Lower leg skin (tissue), 4 donors: ENCODE results near the gene POLR3E. TPM values are rescaled to one million over a fixed set of nuclear protein-coding genes. Genes with fewer than 3 reads are reported as not detected.
"Not testable (repeated sequence)": the region's sequence is repeated elsewhere in the genome, so short reads cannot be mapped to it uniquely, and the experiment has no call there.

Source experiments
- DNase-seq, 2 donors: peaks; one replicate each; pipeline ENCODE4 v3.0.0-alpha.2; 2019; ENCODE audit warnings: low spot score in 2 of 2
- H3K4me3 ChIP-seq: fragments of 200-600 bp; sonication (generic); 2 replicates; pipeline ENCODE4 v1.5.1; 2017; ENCODE audit warnings: mild to moderate bottlenecking, low read depth; ENCODE audit not compliant: poor library complexity, severe bottlenecking
- POLR2A ChIP-seq, 2 donors: fragments of 450-650 bp; IDR thresholded peaks; one replicate each; pipeline ENCODE4 v1.6.1; 2016 to 2017; ENCODE audit warnings: antibody characterized with exemption in 2 of 2, mild to moderate bottlenecking in 1 of 2, moderate library complexity in 1 of 2
- WGBS, 2 donors: methylation state at CpG; one replicate each; pipeline ENCODE4 v1.1.5; 2018; 5-methylcytosine and 5-hydroxymethylcytosine counted together
- intact Hi-C: fragments of 100-400 bp; cut with DNase I; formaldehyde crosslinking; loops from one replicate; pipeline ENCODE4 v1.15.0; 2023; ENCODE audit warnings: low total_unique reads
- total RNA-seq, 4 donors: library from RNA; depleted of rRNA; stranded (reverse); fragments of >200 nt; gene quantifications; one replicate each; pipeline ENCODE4 v1.1.0, GENCODE V29; 2016
- TF ChIP-seq, protein P1 (sequence below), 3 donors: fragments of 450-650 bp; IDR thresholded peaks; one replicate each; pipeline ENCODE4 v1.5.1; 2016; ENCODE audit warnings: antibody characterized with exemption in 3 of 3, mild to moderate bottlenecking in 3 of 3, moderate library complexity in 2 of 3

POLR3E gene
- total RNA-seq, 4 donors from 2014 or later: 64.7 to 74.0 (median 71.4) TPM

- DNase-seq: no peak
- 87 to 88% methylated on average over 8 of the region's 8 CpGs for WGBS, 2 donors
- intact Hi-C loops: no loop called here
- H3K4me3 ChIP-seq: no peak overlapping the region
- TF ChIP-seq POLR2A (IDR thresholded peaks at IDR 0.05): no peak
- TF ChIP-seq, protein P1, sequence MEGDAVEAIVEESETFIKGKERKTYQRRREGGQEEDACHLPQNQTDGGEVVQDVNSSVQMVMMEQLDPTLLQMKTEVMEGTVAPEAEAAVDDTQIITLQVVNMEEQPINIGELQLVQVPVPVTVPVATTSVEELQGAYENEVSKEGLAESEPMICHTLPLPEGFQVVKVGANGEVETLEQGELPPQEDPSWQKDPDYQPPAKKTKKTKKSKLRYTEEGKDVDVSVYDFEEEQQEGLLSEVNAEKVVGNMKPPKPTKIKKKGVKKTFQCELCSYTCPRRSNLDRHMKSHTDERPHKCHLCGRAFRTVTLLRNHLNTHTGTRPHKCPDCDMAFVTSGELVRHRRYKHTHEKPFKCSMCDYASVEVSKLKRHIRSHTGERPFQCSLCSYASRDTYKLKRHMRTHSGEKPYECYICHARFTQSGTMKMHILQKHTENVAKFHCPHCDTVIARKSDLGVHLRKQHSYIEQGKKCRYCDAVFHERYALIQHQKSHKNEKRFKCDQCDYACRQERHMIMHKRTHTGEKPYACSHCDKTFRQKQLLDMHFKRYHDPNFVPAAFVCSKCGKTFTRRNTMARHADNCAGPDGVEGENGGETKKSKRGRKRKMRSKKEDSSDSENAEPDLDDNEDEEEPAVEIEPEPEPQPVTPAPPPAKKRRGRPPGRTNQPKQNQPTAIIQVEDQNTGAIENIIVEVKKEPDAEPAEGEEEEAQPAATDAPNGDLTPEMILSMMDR (IDR thresholded peaks at IDR 0.05): no peak
These were observed 63.9 kb downstream of the POLR3E start for GRCh38 chr16:22360963-22361659.

- no peak overlapping the region for H3K4me3 ChIP-seq
- TF ChIP-seq, protein P1 (IDR thresholded peaks at IDR 0.05): no peak
- TF ChIP-seq POLR2A (IDR thresholded peaks at IDR 0.05): no peak
- WGBS, 2 donors: 88 to 97% methylated on average over 2 of the region's 2 CpGs
- intact Hi-C loops: no loop called here
- no peak for DNase-seq
These were observed 67.0 kb downstream of the POLR3E start for GRCh38 chr16:22364241-22364640.

GRCh38 chr16:22366371-22366770 lies 69.2 kb downstream of the POLR3E start:
- no peak overlapping the region for H3K4me3 ChIP-seq
- 98% methylated on average over 2 of the region's 2 CpGs for whole genome bisulfite sequencing, 2 donors
- no peak for DNase-seq
- TF ChIP-seq, protein P1 (IDR thresholded peaks at IDR 0.05): no peak
- intact Hi-C loops: no loop called here

- DNase-seq: no peak
- 86 to 91% methylated on average over 3 of the region's 3 CpGs for WGBS, 2 donors
- intact Hi-C loops: no loop called here
- no peak for TF ChIP-seq POLR2A (IDR thresholded peaks at IDR 0.05)
- TF ChIP-seq, protein P1 (IDR thresholded peaks at IDR 0.05): no peak
- no peak overlapping the region for H3K4me3 ChIP-seq
These were observed 69.7 kb downstream of the POLR3E start for GRCh38 chr16:22366889-22367288.

DNA sequence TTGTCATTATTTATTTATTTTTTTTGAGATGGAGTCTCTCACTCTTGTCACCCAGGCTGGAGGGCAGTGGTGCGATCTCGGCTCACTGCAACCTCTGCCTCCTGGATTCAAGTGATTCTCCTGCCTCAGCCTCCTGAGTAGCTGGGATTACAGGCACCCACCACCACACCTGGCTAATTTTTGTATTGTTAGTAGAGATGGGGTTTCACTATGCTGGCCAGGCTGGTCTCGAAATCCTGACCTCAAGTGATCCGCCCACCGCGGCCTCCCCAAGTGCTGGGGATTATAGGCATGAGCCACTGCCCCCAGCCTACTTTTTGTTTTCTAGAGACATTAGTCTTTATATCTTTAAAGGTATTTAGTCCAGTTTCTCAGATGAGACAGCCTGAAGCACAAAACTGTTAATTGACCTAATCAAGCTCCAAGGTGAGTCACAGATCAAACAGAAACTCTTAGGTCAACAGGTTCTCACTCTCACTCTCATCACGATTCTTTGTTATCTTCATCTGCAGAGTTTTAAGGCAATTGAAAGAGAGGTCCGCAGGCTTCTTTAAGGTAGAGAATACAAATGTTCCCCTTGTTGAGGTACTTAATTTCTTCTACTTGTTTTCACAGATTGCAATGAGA lies 71.1 kb downstream of the POLR3E start:
- H3K4me3 ChIP-seq, intact Hi-C loops, DNase-seq: not testable (repeated sequence)
- WGBS, 2 donors: 81 to 91% methylated on average over 8 of the region's 8 CpGs

DNA sequence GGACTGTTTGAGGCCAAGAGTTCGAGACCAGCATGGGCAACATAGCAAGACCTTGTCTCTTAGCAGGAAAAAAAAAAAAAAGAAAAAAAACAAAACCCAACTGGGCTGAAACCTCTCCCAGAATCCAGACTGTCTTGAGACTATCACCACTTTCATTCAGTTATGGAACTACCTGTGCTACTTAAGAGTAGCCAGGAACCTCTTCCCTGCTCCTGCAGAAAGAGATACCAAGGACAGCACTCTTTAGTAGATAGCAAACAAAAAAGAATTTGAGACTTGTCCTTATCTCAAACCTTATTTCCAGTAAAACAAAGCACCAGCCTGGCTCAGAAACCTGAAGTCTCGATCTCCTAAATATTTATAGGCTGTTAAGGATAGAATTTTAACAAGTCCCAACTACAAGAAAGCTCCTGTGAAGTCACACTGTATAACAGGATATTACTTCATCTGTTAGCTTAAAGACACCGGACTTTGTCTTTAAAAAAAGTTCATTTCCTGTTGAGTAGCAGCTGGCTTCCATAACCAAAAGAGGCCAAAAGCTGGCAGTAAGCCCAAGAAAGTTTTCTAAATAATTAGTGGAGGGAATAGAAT lies 72.1 kb downstream of the POLR3E start:
- DNase-seq: no peak
- intact Hi-C loops: no loop called here
- 44 to 54% methylated on average over 3 of the region's 3 CpGs for WGBS, 2 donors
- TF ChIP-seq, protein P1 (IDR thresholded peaks at IDR 0.05): no peak
- TF ChIP-seq POLR2A (IDR thresholded peaks at IDR 0.05): no peak
- H3K4me3 ChIP-seq: no peak overlapping the region
